Suprapubic skin (tissue), 3 donors: ENCODE results near the gene ITGA3.

Experiments
- EP300 ChIP-seq: sonication (generic); formaldehyde crosslinking; IDR thresholded peaks from one replicate; pipeline ENCODE4 v1.6.1; 2017; ENCODE audit warnings: antibody characterized with exemption
- POLR2A ChIP-seq, 2 donors: fragments of 450-650 bp; IDR thresholded peaks; one replicate each; pipeline ENCODE4 v1.6.1; 2017; ENCODE audit warnings: antibody characterized with exemption in 2 of 2, mild to moderate bottlenecking in 2 of 2, moderate library complexity in 2 of 2
- TF ChIP-seq, protein P1 (sequence below), 2 donors: fragments of 200-600 bp in 1 of 2; fragments of 450-650 bp in 1 of 2; sonication (generic) in 1 of 2; IDR thresholded peaks; one replicate each; pipeline ENCODE4 v1.5.1; 2016 to 2019; ENCODE audit warnings: antibody characterized with exemption in 2 of 2, mild to moderate bottlenecking in 1 of 2, moderate library complexity in 1 of 2

DNA sequence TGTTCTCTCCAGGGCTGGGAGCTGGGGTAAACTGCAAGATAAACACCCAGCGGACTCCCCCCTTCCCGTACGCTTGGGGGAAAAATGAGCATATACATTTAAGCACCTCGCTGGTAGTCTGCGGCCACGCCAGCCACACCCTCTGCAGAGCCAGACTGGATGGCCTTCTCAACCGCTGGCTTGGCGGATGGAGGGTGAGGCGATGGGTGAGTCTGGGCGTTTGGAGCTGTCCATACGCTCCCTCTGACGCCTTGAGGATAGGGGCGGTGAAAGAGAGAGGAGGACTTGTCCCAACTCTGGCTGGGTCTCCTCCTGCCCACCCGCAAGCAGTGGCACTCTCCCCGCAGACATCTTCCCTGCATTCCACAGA is 1.0 kb downstream of the ITGA3 start:
- TF ChIP-seq, protein P1, sequence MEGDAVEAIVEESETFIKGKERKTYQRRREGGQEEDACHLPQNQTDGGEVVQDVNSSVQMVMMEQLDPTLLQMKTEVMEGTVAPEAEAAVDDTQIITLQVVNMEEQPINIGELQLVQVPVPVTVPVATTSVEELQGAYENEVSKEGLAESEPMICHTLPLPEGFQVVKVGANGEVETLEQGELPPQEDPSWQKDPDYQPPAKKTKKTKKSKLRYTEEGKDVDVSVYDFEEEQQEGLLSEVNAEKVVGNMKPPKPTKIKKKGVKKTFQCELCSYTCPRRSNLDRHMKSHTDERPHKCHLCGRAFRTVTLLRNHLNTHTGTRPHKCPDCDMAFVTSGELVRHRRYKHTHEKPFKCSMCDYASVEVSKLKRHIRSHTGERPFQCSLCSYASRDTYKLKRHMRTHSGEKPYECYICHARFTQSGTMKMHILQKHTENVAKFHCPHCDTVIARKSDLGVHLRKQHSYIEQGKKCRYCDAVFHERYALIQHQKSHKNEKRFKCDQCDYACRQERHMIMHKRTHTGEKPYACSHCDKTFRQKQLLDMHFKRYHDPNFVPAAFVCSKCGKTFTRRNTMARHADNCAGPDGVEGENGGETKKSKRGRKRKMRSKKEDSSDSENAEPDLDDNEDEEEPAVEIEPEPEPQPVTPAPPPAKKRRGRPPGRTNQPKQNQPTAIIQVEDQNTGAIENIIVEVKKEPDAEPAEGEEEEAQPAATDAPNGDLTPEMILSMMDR (IDR thresholded peaks at IDR 0.05) = no peak
- TF ChIP-seq POLR2A (IDR thresholded peaks at IDR 0.05) = no peak
- no peak for TF ChIP-seq EP300
